K562 (cell line): ENCODE measurements around the gene APOM. TPM values are rescaled to one million over a fixed set of nuclear protein-coding genes. Genes with fewer than 3 reads are reported as not detected.

Experiments used
- ARID3B ChIP-seq: fragments of 250-450 bp; sonication (Bioruptor Pico); IDR thresholded peaks from 2 replicates; pipeline ENCODE4 v1.4.0; 2020; ENCODE audit warnings: borderline replicate concordance
- BACH1 ChIP-seq: fragments of 200-800 bp; sonication (Bioruptor generic); IDR thresholded peaks from 2 replicates; pipeline ENCODE4 v1.6.1; 2016; ENCODE audit warnings: missing genetic modification characterization, missing compliant biosample characterization
- BCOR ChIP-seq: fragments of 450-650 bp; IDR thresholded peaks from 2 replicates; pipeline ENCODE4 v1.6.1; 2016
- CAMTA2 ChIP-seq: fragments of 250-450 bp; sonication (Bioruptor Pico); conservative IDR thresholded peaks from 2 replicates; pipeline ENCODE4 v1.5.1; 2022
- CBFA2T2 ChIP-seq: fragments of 450-650 bp; conservative IDR thresholded peaks from 2 replicates; pipeline ENCODE4 v1.6.1; 2017; ENCODE audit warnings: mild to moderate bottlenecking
- CHAMP1 ChIP-seq: fragments of 450-650 bp; IDR thresholded peaks from 2 replicates; pipeline ENCODE4 v1.6.1; 2016; ENCODE audit warnings: mild to moderate bottlenecking
- CREB5 ChIP-seq: fragments of 250-450 bp; sonication (Bioruptor Pico); IDR thresholded peaks from 2 replicates; pipeline ENCODE4 v1.5.0; 2020; ENCODE audit warnings: mild to moderate bottlenecking
- DEAF1 ChIP-seq: fragments of 450-650 bp; formaldehyde crosslinking; IDR thresholded peaks from 2 replicates; pipeline ENCODE4 v1.4.0; 2020; ENCODE audit warnings: mild to moderate bottlenecking, moderate library complexity
- ETS1 ChIP-seq: conservative IDR thresholded peaks from 2 replicates; pipeline ENCODE4 v1.6.1; 2011; ENCODE audit warnings: low read depth, mild to moderate bottlenecking, low read length; ENCODE audit not compliant: control insufficient read depth
- EZH2 ChIP-seq: IDR thresholded peaks from 2 replicates; pipeline ENCODE4 v1.6.1; 2012; ENCODE audit warnings: low read depth, mild to moderate bottlenecking, inconsistent platforms, low read length, borderline replicate concordance
- GATAD2B ChIP-seq: fragments of 450-650 bp; IDR thresholded peaks from 2 replicates; pipeline ENCODE4 v1.6.1; 2017; ENCODE audit warnings: mild to moderate bottlenecking, borderline replicate concordance
- HMBOX1 ChIP-seq: sonication (generic); IDR thresholded peaks from 2 replicates; pipeline ENCODE4 v1.6.1; 2016
- JUNB ChIP-seq: fragments of 450-650 bp; formaldehyde crosslinking; conservative IDR thresholded peaks from 2 replicates; pipeline ENCODE4 v1.4.0; 2020; ENCODE audit warnings: mild to moderate bottlenecking
- ZKSCAN3 ChIP-seq: fragments of 250-450 bp; sonication (Bioruptor Pico); IDR thresholded peaks from 2 replicates; pipeline ENCODE4 v1.4.0; 2020
- ZNF121 ChIP-seq: sonication (generic); formaldehyde crosslinking; conservative IDR thresholded peaks from 2 replicates; pipeline ENCODE4 v1.8.0; 2022; ENCODE audit warnings: missing genetic modification reagents
- ZNF24 ChIP-seq: fragments of 450-650 bp; IDR thresholded peaks from 2 replicates; pipeline ENCODE4 v1.6.1; 2016
- ZNF311 ChIP-seq: fragments of 250-450 bp; sonication (Bioruptor Pico); IDR thresholded peaks from 2 replicates; pipeline ENCODE4 v1.4.0; 2020; ENCODE audit warnings: mild to moderate bottlenecking, moderate library complexity
- ZNF347 ChIP-seq: fragments of 450-650 bp; formaldehyde crosslinking; IDR thresholded peaks from 2 replicates; pipeline ENCODE4 v1.4.0; 2020; ENCODE audit warnings: low read depth, mild to moderate bottlenecking, moderate library complexity
- ZNF766 ChIP-seq: fragments of 200-800 bp; sonication (Bioruptor generic); conservative IDR thresholded peaks from 2 replicates; pipeline ENCODE4 v1.6.1; 2016; ENCODE audit warnings: missing genetic modification characterization, missing compliant biosample characterization
- polyA plus RNA-seq, 8 experiments: library from polyadenylated mRNA; depleted of rRNA in 4 of 8; stranded (reverse) in 5 of 8; unstranded in 3 of 8; fragments of >200 nt; fragmentation: Nextera tagmentation in 2 of 8; fragmentation: Illumina TruSeq in 1 of 8; extraction: Ambion mirVana in 2 of 8; extraction: Trizol in 1 of 8; gene quantifications; 2 replicates each; pipeline versions ENCODE4 v1.2.1 to v1.2.3, GENCODE V29; 2011 to 2014; ENCODE audit warnings: inconsistent platforms in 1 of 8, missing spikeins in 1 of 8
- total RNA-seq, 7 experiments: library from RNA; depleted of rRNA in 6 of 7; stranded (reverse); fragments of >200 nt in 6 of 7; fragmentation: Illumina TruSeq in 2 of 7; extraction: Trizol in 2 of 7; gene quantifications; 2 replicates each; pipeline versions ENCODE4 v1.2.1 to v1.2.3, GENCODE V29; 2011 to 2021; ENCODE audit warnings: low replicate concordance in 1 of 7

Gene APOM
- total and polyA plus RNA-seq, 9 of the 15 experiments (the other 6 are each of a cell fraction or from before 2014, with no cell fraction given): 5.7 to 24.3 (median 10.4) TPM

GRCh38 chr6:31619805-31620585 lies 35.7 kb upstream of the APOM start (continued):
- TF ChIP-seq ETS1 (no peak), GATAD2B (no peak), BACH1 (tag) (no peak), ZNF24 (no peak), CREB5 (peak; percentile 63; the same call in 1 of the 2 replicates), DEAF1 (CRISPR knock-in tag) (0 out of 2 replicates have a peak, but pooled peaks have one; percentile 18), CHAMP1 (no peak), ZNF311 (CRISPR knock-in tag) (no peak), ZNF121 (CRISPR knock-in tag) (no peak), BCOR (peak; percentile 17; the same call in 1 of the 2 replicates), ZKSCAN3 (CRISPR knock-in tag) (no peak), CBFA2T2 (no peak), JUNB (CRISPR knock-in tag) (peak; percentile 92), ZNF347 (CRISPR knock-in tag) (peak; percentile 55; the same call in 1 of the 2 replicates), EZH2 (no peak), CAMTA2 (0 out of 2 replicates have a peak, but pooled peaks have one; percentile 25), ZNF766 (CRISPR knock-in tag) (no peak), HMBOX1 (no peak), ARID3B (CRISPR knock-in tag) (0 out of 2 replicates have a peak, but pooled peaks have one; percentile 51)
